Panc1 (cell line): ENCODE data around the gene ERBB2. TPM values are rescaled to one million over a fixed set of nuclear protein-coding genes. Genes with fewer than 3 reads are reported as not detected.

Experiments used
- ATAC-seq: fragments of 200-7000 bp; cut with Tn5 transposase; 2 replicates; pipeline ENCODE4 v1.9.1; 2020; ENCODE audit warnings: mild to moderate bottlenecking, moderate library complexity
- BruUV-seq: library from RNA; stranded (reverse); fragments of 400-500 nt; replicated peaks from 2 replicates; lab custom pipeline; 2021; lab: Mats Ljungman, UMichigan
- CTCF ChIA-PET: fragments of 300-600 bp; sonication (Branson Sonifier 250); formaldehyde crosslinking; loops from one replicate; lab custom pipeline; 2022; ENCODE audit warnings: antibody characterized with exemption; lab: Charles Lee
- POLR2A ChIA-PET: fragments of 300-600 bp; sonication (Branson Sonifier 250); formaldehyde crosslinking; loops from one replicate; lab custom pipeline; 2022; ENCODE audit warnings: antibody characterized with exemption; lab: Charles Lee
- DNase-seq: peaks from one replicate; pipeline ENCODE4 v3.0.0-alpha.2; 2010; ENCODE audit warnings: low read depth, low spot score
- H3K27ac ChIP-seq: 2 replicates; pipeline ENCODE4 v1.5.1; 2011; ENCODE audit warnings: mild to moderate bottlenecking, low read length, inconsistent platforms
- H3K27me3 ChIP-seq: fragments of 200-500 bp; sonication (Bioruptor generic); 2 replicates; pipeline ENCODE4 v1.6.0; 2014; ENCODE audit warnings: low read length, inconsistent platforms; ENCODE audit not compliant: control insufficient read depth, insufficient read depth
- H3K36me3 ChIP-seq: fragments of 200-500 bp; sonication (Bioruptor generic); 2 replicates; pipeline ENCODE4 v1.5.1; 2014; ENCODE audit warnings: inconsistent platforms, mild to moderate bottlenecking, low read length, moderate library complexity; ENCODE audit not compliant: control insufficient read depth, insufficient read depth
- H3K4me1 ChIP-seq: 2 replicates; pipeline ENCODE4 v1.5.1; 2011; ENCODE audit warnings: inconsistent platforms, mild to moderate bottlenecking, low read length, moderate library complexity; ENCODE audit not compliant: control insufficient read depth, insufficient read depth
- H3K4me3 ChIP-seq, 2 experiments: 2 replicates each; pipeline ENCODE4 v1.5.1; 2011 to 2012; ENCODE audit warnings: low read depth in 2 of 2, low read length in 2 of 2, mild to moderate bottlenecking in 2 of 2, inconsistent platforms in 1 of 2, moderate library complexity in 1 of 2
- H3K9me3 ChIP-seq: fragments of 200-500 bp; sonication (Bioruptor generic); 2 replicates; pipeline ENCODE4 v1.5.1; 2014; ENCODE audit warnings: low read depth, mild to moderate bottlenecking, inconsistent platforms, low read length, moderate library complexity; ENCODE audit not compliant: control insufficient read depth, insufficient read depth
- CTCF ChIP-seq: fragments of 450-650 bp; IDR thresholded peaks from 2 replicates; pipeline ENCODE4 v1.5.1; 2017; ENCODE audit warnings: mild to moderate bottlenecking
- POLR2AphosphoS5 ChIP-seq: IDR thresholded peaks from 2 replicates; pipeline ENCODE4 v1.6.1; 2012; ENCODE audit warnings: mild to moderate bottlenecking, low read depth, low read length, moderate library complexity
- REST ChIP-seq, 2 experiments: IDR thresholded peaks; 2 replicates each; pipeline ENCODE4 v1.6.1; 2011 to 2012; ENCODE audit warnings: low read depth in 2 of 2, control low read depth in 1 of 2, low read length in 1 of 2, mild to moderate bottlenecking in 1 of 2, moderate library complexity in 1 of 2; ENCODE audit not compliant: insufficient read depth in 1 of 2
- SIN3A ChIP-seq: IDR thresholded peaks from 2 replicates; pipeline ENCODE4 v1.6.1; 2012; ENCODE audit warnings: low read depth, mild to moderate bottlenecking, low read length, moderate library complexity, borderline replicate concordance; ENCODE audit not compliant: insufficient read depth
- TCF7L2 ChIP-seq: IDR thresholded peaks from 2 replicates; pipeline ENCODE4 v1.6.1; 2011; ENCODE audit warnings: mild to moderate bottlenecking, low read depth, low read length, inconsistent platforms
- in situ Hi-C: cut with HindIII; loops from 2 replicates; pipeline ENCODE4 v1.10.0; 2016; ENCODE audit warnings: low sequenced_read_pairs, low pct_unique_long_range_greater_than_20kb
- intact Hi-C: fragments of 100-400 bp; cut with micrococcal nuclease; formaldehyde crosslinking; loops from one replicate; pipeline ENCODE4 v1.10.0; 2022; ENCODE audit not compliant: unreplicated experiment
- total RNA-seq: library from RNA; stranded (reverse); gene quantifications from one replicate; pipeline ENCODE4 v1.2.1, GENCODE V29; 2021; ENCODE audit not compliant: unreplicated experiment

The ERBB2 gene
- total RNA-seq, 1 experiment from 2014 or later, result 68.6 TPM

- ChIA-PET CTCF (no interaction called here), POLR2A (no interaction called here)
- no peak overlapping the region for H3K4me3 ChIP-seq
- BruUV-seq, result no TSS peak
- TF ChIP-seq REST (IDR thresholded peaks at IDR 0.05; ENCODE audit: insufficient read depth in 1 of 2, low read depth in 2 of 2, low read length in 1 of 2), result no peak
- no peak for TF ChIP-seq SIN3A
- no peak for TF ChIP-seq CTCF
- TF ChIP-seq TCF7L2, result no peak
- TF ChIP-seq POLR2AphosphoS5, result no peak
- no peaks in the 10 kb centered on the region for H3K27me3 ChIP-seq
- no peak for ATAC-seq
- in situ Hi-C loops (no loop called here), intact Hi-C loops (no loop called here)
- no peaks in the 10 kb centered on the region for H3K9me3 ChIP-seq
- DNase-seq, result no peak
- H3K27ac ChIP-seq, result no peak overlapping the region
- H3K36me3 ChIP-seq, result no peaks in the 10 kb centered on the region
- peaks cover 34% of the 10 kb centered on the region for H3K4me1 ChIP-seq
Observed at GRCh38 chr17:39706921-39707337, 7.1 kb downstream of the ERBB2 start.

- intact Hi-C loops, result no loop called here
Observed at GRCh38 chr17:39709319-39709997, 9.6 kb downstream of the ERBB2 start.

More at GRCh38 chr17:39709319-39709997, 9.6 kb downstream of the ERBB2 start:
- no TSS peak for BruUV-seq
- no peaks in the 10 kb centered on the region for H3K36me3 ChIP-seq
- ChIA-PET CTCF (no interaction called here), POLR2A (no interaction called here)
- ATAC-seq, result no peak
- no peak overlapping the region for H3K27ac ChIP-seq
- TF ChIP-seq POLR2AphosphoS5 (no peak), TCF7L2 (no peak), REST (IDR thresholded peaks at IDR 0.05; ENCODE audit: insufficient read depth in 1 of 2, low read depth in 2 of 2, low read length in 1 of 2) (no peak), SIN3A (no peak), CTCF (no peak)
- no peaks in the 10 kb centered on the region for H3K9me3 ChIP-seq
- H3K4me1 ChIP-seq, result peaks cover 12% of the 10 kb centered on the region; the same call in 1 of the 2 replicates
- H3K27me3 ChIP-seq, result no peaks in the 10 kb centered on the region
- no peak for DNase-seq
- H3K4me3 ChIP-seq, result no peak overlapping the region
- in situ Hi-C loops, result no loop called here
